ENCODE results near the gene ARMC5.

GRCh38 chr16:31412750-31413149, 46.6 kb upstream of the ARMC5 start:
- TF ChIP-seq RARB (CRISPR knock-in tag; IDR thresholded peaks at IDR 0.05) (no peak), ESRRG (CRISPR knock-in tag; IDR thresholded peaks at IDR 0.05) (no peak), ZNF8 (CRISPR knock-in tag; IDR thresholded peaks at IDR 0.05) (no peak), ZFP30 (CRISPR knock-in tag; IDR thresholded peaks at IDR 0.05) (no peak), PATZ1 (CRISPR knock-in tag; IDR thresholded peaks at IDR 0.05; ENCODE audit: borderline replicate concordance) (no peak), ZNF70 (CRISPR knock-in tag; IDR thresholded peaks at IDR 0.05) (no peak), CSRNP3 (CRISPR knock-in tag; IDR thresholded peaks at IDR 0.05) (no peak), CSDC2 (CRISPR knock-in tag; IDR thresholded peaks at IDR 0.05) (no peak), BACH2 (CRISPR knock-in tag; IDR thresholded peaks at IDR 0.05; ENCODE audit: borderline replicate concordance) (no peak), ZFP3 (CRISPR knock-in tag; IDR thresholded peaks at IDR 0.05) (no peak), TSHZ2 (CRISPR knock-in tag; IDR thresholded peaks at IDR 0.05) (no peak), PPARA (CRISPR knock-in tag; IDR thresholded peaks at IDR 0.05; ENCODE audit: borderline replicate concordance) (no peak), ZC3H10 (CRISPR knock-in tag; IDR thresholded peaks at IDR 0.05) (no peak), ISL1 (CRISPR knock-in tag; IDR thresholded peaks at IDR 0.05) (no peak)
